BLaER1 (cell line): Measurements from ENCODE around the gene ACAP3.
A peak's percentile ranks its signal among the peaks of the same experiment; 100 is the strongest.

Experiments used
- H3K27ac ChIP-seq: shearing (Covaris generic); formaldehyde crosslinking; 2 replicates; pipeline ENCODE4 v1.8.1; 2022
- H3K27me3 ChIP-seq: shearing (Covaris generic); formaldehyde crosslinking; 2 replicates; pipeline ENCODE4 v1.8.1; 2022
- H3K36me3 ChIP-seq: shearing (Covaris generic); formaldehyde crosslinking; 2 replicates; pipeline ENCODE4 v1.8.1; 2022
- H3K4me1 ChIP-seq: shearing (Covaris generic); formaldehyde crosslinking; 2 replicates; pipeline ENCODE4 v1.8.1; 2022
- H3K4me2 ChIP-seq: shearing (Covaris generic); formaldehyde crosslinking; 2 replicates; pipeline ENCODE4 v1.8.1; 2022
- H3K4me3 ChIP-seq: shearing (Covaris generic); formaldehyde crosslinking; 2 replicates; pipeline ENCODE4 v1.8.1; 2022
- H3K9ac ChIP-seq: shearing (Covaris generic); formaldehyde crosslinking; 2 replicates; pipeline ENCODE4 v1.8.1; 2022
- H3K9me3 ChIP-seq: shearing (Covaris generic); formaldehyde crosslinking; 2 replicates; pipeline ENCODE4 v1.8.1; 2022
- H4K20me1 ChIP-seq: shearing (Covaris generic); formaldehyde crosslinking; 2 replicates; pipeline ENCODE4 v1.8.1; 2022
- Cebpa-rat ChIP-seq: shearing (Covaris generic); IDR thresholded peaks from 2 replicates; pipeline ENCODE4 v1.8.1; 2022

Gene ACAP3, protein sequence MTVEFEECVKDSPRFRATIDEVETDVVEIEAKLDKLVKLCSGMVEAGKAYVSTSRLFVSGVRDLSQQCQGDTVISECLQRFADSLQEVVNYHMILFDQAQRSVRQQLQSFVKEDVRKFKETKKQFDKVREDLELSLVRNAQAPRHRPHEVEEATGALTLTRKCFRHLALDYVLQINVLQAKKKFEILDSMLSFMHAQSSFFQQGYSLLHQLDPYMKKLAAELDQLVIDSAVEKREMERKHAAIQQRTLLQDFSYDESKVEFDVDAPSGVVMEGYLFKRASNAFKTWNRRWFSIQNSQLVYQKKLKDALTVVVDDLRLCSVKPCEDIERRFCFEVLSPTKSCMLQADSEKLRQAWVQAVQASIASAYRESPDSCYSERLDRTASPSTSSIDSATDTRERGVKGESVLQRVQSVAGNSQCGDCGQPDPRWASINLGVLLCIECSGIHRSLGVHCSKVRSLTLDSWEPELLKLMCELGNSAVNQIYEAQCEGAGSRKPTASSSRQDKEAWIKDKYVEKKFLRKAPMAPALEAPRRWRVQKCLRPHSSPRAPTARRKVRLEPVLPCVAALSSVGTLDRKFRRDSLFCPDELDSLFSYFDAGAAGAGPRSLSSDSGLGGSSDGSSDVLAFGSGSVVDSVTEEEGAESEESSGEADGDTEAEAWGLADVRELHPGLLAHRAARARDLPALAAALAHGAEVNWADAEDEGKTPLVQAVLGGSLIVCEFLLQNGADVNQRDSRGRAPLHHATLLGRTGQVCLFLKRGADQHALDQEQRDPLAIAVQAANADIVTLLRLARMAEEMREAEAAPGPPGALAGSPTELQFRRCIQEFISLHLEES

DNA sequence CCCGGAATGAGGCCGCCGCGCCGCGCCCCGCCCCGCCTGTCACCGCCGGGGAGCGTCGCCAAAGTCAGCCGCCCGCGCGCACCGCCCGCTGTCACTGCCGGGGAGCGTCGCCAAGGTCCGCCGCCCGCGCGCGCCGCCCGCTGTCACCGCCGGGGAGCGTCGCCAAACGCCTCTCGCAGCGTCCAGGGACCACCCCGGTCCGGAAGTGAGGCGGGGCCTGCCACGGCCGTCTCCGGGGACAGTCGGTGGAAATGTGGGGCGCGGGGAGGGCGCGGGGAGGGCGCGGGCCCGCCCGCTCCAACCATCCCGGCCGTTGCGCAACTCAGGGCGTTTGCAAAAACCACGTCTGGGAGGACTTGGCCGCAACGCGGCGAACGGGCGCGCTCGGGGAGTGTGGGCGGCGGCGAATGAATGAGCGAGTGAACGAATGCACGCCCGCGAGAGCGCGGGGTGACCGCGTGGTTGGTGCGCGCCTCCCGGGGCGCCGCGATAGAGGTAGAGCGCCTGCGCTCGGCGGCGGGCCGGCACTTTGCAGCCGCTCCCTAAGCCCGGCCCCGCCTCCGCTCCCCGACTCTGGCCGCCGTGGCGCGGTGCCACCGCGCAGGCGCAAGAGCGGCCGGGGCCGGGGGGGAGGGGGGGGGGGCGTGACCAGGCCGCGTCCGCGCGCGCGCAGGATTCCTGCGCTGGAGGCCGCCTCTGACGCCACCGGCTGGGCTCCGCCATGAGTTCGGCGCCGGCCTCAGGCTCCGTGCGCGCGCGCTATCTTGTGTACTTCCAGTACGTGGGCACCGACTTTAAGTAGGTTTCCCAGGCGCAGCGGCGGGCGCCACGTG is at the start of gene ACAP3, which contains the start of gene PUSL1:
Gene ACAP3 (minus strand): TSS at position 8 of the 833 bp plus-strand sequence. CDS start 115 bp downstream, outside the sequence.
Gene PUSL1 (plus strand): TSS at position 675 of the 833 bp plus-strand sequence. CDS start 47 bp downstream, at position 722.
- Histone ChIP-seq H4K20me1 (peaks cover 85% of the 10 kb centered on the region), H3K27ac (peak within 1 kb of the TSS; percentile 94), H3K9me3 (no peaks in the 10 kb centered on the region), H3K4me2 (peak within 1 kb of the TSS; percentile 99), H3K27me3 (no peaks in the 10 kb centered on the region), H3K4me1 (peaks cover 54% of the 10 kb centered on the region), H3K36me3 (peaks cover 37% of the 10 kb centered on the region), H3K4me3 (peak within 1 kb of the TSS; percentile 97), H3K9ac (peak within 1 kb of the TSS; percentile 93)
- TF ChIP-seq Cebpa-rat, result peak; percentile 100

DNA sequence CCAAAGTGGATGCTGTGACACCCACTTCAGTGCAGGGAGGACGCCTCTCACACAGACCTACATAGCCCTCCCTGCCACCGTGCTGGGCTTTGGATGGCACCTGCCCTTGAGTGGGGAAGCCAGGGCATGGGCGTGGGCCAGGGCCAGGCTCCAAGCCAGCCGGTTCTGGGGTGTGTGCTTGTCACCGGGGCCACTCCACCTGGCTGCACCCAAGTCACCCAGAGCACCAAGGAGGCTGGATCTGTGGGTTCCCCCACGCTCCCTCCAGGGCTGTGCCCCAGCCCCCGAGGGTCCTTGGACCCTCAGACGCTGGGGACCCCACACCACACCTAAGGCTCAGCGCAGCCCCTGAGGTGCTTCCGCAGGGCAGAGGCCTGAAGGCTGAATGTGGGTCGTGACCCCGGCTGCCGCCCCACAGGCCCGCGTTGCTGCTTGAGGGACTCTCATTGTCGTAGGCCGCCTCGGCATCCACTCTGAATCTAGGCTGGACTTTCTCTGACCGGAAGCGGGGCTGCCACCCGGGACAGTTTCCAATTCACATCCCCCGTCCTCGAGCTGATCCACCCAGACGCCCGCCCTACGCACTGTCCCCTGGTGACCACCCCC is 49.2 kb upstream of the ACAP3 start:
- TF ChIP-seq Cebpa-rat, result no peak
- Histone ChIP-seq H3K27me3 (peaks cover 37% of the 10 kb centered on the region), H3K27ac (no peak overlapping the region), H3K4me2 (peak overlapping the region; percentile 97; the same call in 1 of the 2 replicates), H3K4me1 (peaks cover 64% of the 10 kb centered on the region), H3K4me3 (no peak overlapping the region), H3K9ac (no peak overlapping the region), H3K9me3 (no peaks in the 10 kb centered on the region), H3K36me3 (no peaks in the 10 kb centered on the region), H4K20me1 (peaks cover 27% of the 10 kb centered on the region)

DNA sequence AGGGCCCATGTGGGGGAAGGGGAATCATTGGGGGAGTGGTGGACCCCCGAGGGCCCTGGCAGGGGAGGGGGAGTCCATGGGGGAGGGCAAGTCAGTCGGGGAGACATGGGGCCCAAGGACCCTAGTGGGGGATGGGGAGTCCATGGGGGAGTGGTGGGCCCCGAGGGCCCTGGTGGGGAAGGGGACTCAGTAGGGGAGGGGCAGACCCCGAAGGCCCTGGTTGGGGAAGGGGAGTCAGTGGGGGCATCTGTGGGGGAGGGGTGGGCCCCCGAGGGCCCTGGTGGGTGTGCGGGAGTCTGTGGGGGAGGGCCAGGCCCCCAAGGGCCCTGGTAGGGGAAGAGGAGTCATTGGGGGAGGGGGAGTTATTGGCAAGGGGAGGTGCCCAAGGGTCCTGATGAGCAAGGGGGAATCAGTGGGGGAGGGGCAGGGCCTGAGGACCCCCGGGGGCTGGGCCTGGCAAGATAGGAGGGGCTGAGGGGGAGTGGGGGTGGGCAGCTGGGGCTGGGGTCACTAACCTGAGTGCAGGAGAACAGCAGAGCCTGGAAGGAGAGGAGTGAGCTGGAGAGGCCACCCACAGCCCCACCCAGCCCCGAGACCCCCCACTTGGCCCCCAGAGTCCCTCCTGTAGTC is 48.6 kb upstream of the ACAP3 start:
- no peak overlapping the region for H3K4me2 ChIP-seq

DNA sequence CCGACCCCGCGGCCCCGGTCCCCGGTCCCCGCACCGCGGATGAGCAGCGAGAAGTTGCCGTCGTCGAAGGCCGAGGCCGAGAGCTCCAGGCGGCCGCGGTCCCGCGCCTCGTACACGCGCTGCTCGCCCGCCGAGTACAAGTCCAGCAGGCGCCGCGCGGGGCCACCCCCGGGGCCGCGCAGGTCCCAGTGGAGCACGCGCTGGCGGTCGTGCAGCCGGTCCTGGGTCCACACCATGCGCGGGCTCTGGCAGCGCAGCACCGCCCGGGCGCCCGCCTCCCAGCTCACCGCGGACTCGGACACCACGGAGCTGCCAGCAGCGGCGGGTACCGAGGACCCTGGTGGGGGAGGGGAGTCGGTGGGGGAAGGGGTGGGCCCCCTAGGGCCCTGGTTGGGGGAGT is 47.7 kb upstream of the ACAP3 start:
- no peak overlapping the region for H3K4me2 ChIP-seq
- TF ChIP-seq Cebpa-rat, result no peak
- H3K4me1 ChIP-seq, result peaks cover 71% of the 10 kb centered on the region

More for the DNA sequence above, 48.6 kb upstream of the ACAP3 start:
- H3K4me1 ChIP-seq, result peaks cover 70% of the 10 kb centered on the region
- H3K4me3 ChIP-seq, result no peak overlapping the region
- no peaks in the 10 kb centered on the region for H3K9me3 ChIP-seq
- peaks cover 31% of the 10 kb centered on the region for H4K20me1 ChIP-seq
- no peaks in the 10 kb centered on the region for H3K36me3 ChIP-seq
- TF ChIP-seq Cebpa-rat, result no peak
- no peak overlapping the region for H3K9ac ChIP-seq
- H3K27ac ChIP-seq, result no peak overlapping the region
- H3K27me3 ChIP-seq, result peaks cover 37% of the 10 kb centered on the region

DNA sequence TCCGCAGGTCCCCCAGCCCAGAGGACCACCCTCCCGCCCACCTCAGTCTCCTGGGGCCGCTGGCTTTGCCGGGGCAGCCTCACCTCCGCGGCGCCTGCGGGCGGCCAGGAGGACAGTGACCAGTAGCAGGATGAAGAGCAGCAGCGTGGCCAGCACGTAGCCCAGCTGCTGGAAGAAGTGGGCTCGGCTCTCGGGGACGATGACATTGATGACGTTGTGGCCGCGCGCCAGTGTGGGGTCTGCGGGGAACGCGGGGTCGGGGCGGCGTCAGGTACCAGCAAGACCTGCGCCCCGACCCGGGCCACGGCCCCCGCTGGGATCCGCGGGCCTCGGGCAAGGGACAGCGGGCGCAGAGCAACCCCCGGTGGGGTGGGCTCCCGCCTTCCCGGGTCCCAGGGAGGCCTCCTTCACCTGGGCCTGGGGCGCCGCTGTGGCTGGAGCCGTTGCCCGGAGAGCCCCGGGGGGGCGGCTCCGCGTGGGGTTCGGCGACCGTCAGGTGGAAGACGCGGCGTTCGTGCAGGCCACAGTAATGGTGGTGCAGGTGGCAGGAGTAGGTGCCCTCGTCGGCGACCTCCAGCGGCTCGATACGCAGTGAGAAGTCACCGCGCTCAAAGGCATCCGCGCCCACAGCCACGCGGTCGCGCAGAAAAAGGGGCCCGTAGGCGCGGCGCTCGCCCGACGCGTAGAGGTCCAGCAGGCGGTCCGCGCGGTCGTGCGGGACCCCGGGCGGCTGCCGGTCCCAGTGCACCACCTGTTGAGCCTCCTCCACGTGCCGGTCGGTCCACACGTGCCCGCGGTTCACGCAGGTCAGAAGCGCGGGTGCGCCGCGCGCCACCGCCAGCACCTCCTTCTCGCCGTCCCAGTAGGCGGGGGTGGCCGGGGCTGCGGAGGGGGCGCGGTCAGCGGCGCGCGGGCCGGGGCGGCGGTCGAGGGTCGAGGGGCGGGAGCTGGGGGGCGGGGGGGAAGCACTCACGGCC is 46.8 kb upstream of the ACAP3 start:
- Histone ChIP-seq H3K4me2 (peak overlapping the region; percentile 81), H3K27ac (no peak overlapping the region), H3K4me1 (peaks cover 65% of the 10 kb centered on the region), H4K20me1 (peaks cover 31% of the 10 kb centered on the region), H3K4me3 (peak overlapping the region; percentile 45), H3K36me3 (no peaks in the 10 kb centered on the region), H3K9me3 (no peaks in the 10 kb centered on the region), H3K9ac (no peak overlapping the region), H3K27me3 (peaks cover 37% of the 10 kb centered on the region)
- TF ChIP-seq Cebpa-rat, result no peak

More for the DNA sequence above, 47.7 kb upstream of the ACAP3 start:
- Histone ChIP-seq H3K9ac (no peak overlapping the region), H3K27ac (no peak overlapping the region), H3K4me3 (no peak overlapping the region), H3K36me3 (no peaks in the 10 kb centered on the region), H4K20me1 (peaks cover 31% of the 10 kb centered on the region), H3K27me3 (peaks cover 37% of the 10 kb centered on the region), H3K9me3 (no peaks in the 10 kb centered on the region)

DNA sequence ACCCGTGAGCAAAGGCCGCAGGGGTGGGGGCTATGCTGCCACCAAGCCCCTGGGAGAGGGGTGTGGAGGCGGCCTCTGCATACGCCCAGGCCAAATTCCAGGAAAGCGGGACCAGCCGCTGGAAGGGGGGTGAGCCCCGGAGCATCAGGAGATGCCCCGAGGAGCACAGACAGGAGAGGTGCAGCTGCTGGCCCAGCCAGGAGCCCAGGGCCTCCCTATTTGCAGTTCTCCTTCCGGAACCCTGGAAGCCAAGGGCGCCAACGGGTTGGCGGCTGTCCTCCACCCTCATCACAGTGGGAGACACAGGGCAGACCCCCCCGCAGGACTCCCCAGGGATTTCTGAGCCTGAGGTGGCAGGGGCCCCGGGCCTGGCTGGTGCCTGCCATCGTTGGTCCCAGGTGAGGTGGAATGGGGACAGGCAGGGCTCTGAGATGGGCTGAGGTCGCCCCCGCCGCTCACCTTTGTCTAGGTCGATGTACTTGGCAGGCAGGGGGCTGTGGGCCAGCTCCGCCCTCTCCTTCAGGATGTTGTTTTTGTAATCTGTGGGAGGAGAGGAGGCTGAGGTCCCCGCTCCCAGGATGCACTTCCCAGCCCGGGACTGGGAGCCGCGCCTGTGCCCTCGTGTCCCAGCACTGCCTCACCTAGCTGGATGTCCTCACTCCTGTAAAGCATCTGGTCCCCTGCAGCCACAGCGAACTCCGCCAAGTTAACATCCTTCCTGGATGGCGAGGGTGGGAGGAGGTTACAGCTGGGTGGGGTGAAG is 45.8 kb upstream of the ACAP3 start:
- Histone ChIP-seq H3K27me3 (peaks cover 37% of the 10 kb centered on the region), H3K27ac (no peak overlapping the region), H3K9ac (no peak overlapping the region)

DNA sequence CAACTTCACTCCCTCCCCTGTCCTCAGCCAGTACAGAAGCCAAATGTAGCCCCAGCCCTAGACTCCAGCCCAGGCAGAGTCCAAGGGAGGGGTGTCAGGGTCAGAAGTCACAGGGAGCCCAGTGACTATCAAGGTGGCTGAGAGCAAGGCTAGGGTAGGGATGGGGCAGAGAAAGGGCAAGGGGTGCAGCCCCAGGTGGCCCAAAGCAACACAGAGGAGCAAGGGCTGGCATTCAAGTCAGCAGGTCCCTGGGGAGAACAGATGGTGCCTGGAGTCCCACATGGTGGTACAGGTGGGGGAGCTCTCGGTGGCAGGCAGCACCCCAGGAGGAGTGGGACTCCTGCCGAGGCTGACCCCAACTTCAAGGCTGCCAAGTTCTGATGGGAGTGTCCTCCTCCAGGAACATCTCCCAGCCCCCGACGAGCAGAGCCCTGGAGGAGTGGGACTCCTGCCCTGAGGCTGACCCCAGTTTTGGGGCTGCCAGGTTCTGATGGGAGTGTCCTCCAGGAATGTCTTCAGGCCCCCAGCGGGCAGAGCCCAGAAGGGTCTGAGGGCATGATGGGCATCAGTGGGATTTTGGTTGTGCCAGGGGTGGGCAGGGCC is 45.2 kb upstream of the ACAP3 start:
- TF ChIP-seq Cebpa-rat, result no peak
- Histone ChIP-seq H3K27ac (no peak overlapping the region), H3K36me3 (no peaks in the 10 kb centered on the region), H3K9me3 (no peaks in the 10 kb centered on the region), H3K4me1 (peaks cover 55% of the 10 kb centered on the region), H3K27me3 (peaks cover 37% of the 10 kb centered on the region), H3K9ac (no peak overlapping the region), H3K4me3 (peak overlapping the region; percentile 4; the same call in 1 of the 2 replicates), H4K20me1 (peaks cover 41% of the 10 kb centered on the region), H3K4me2 (peak overlapping the region; percentile 81)

More for the DNA sequence above, 45.8 kb upstream of the ACAP3 start:
- Histone ChIP-seq H3K4me2 (peak overlapping the region; percentile 81), H4K20me1 (peaks cover 34% of the 10 kb centered on the region), H3K9me3 (no peaks in the 10 kb centered on the region), H3K4me1 (peaks cover 56% of the 10 kb centered on the region), H3K4me3 (peak overlapping the region; percentile 45; the same call in 1 of the 2 replicates), H3K36me3 (no peaks in the 10 kb centered on the region)
- TF ChIP-seq Cebpa-rat, result no peak
